Mesendoderm (in vitro differentiated cells): ENCODE data around the gene BCAP31. TPM values are rescaled to one million over a fixed set of nuclear protein-coding genes. Genes with fewer than 3 reads are reported as not detected.
A peak's percentile ranks its signal among the peaks of the same experiment; 100 is the strongest.

Experiments
- DNase-seq: peaks from one replicate; pipeline ENCODE4 v3.0.0; 2013
- H2AK5ac ChIP-seq: 2 replicates; pipeline ENCODE4 v1.6.1; 2013; ENCODE audit warnings: low read length, inconsistent platforms
- H2BK120ac ChIP-seq: 2 replicates; pipeline ENCODE4 v1.6.1; 2013; ENCODE audit warnings: low read depth, mild to moderate bottlenecking, low read length, moderate library complexity, mixed read lengths
- H2BK15ac ChIP-seq: replicated peaks from 2 replicates; pipeline ENCODE4 v1.6.1; 2013; ENCODE audit warnings: low read depth, mild to moderate bottlenecking, moderate library complexity
- H2BK5ac ChIP-seq: 2 replicates; pipeline ENCODE4 v1.6.1; 2013; ENCODE audit warnings: low read length, inconsistent platforms
- H3K18ac ChIP-seq: 2 replicates; pipeline ENCODE4 v1.6.1; 2013; ENCODE audit warnings: mild to moderate bottlenecking, low read length, mixed read lengths
- H3K23ac ChIP-seq: one replicate; pipeline ENCODE4 v1.6.1; 2013; ENCODE audit warnings: low read length
- H3K27ac ChIP-seq: 2 replicates; pipeline ENCODE4 v1.5.1; 2013; ENCODE audit warnings: low read depth, mild to moderate bottlenecking, inconsistent platforms, low read length, moderate library complexity
- H3K27me3 ChIP-seq: 2 replicates; pipeline ENCODE4 v1.6.1; 2013; ENCODE audit warnings: low read length, control low read depth, mild to moderate bottlenecking, inconsistent platforms; ENCODE audit not compliant: insufficient read depth, poor library complexity
- H3K36me3 ChIP-seq: 2 replicates; pipeline ENCODE4 v1.6.1; 2013; ENCODE audit warnings: low read length, inconsistent platforms; ENCODE audit not compliant: control insufficient read depth, insufficient read depth
- H3K4ac ChIP-seq: one replicate; pipeline ENCODE4 v1.6.1; 2013; ENCODE audit warnings: low read depth, mild to moderate bottlenecking, low read length, moderate library complexity
- H3K4me1 ChIP-seq: 2 replicates; pipeline ENCODE4 v1.6.1; 2013; ENCODE audit warnings: low read depth, low read length, inconsistent platforms; ENCODE audit not compliant: control insufficient read depth
- H3K4me2 ChIP-seq: 2 replicates; pipeline ENCODE4 v1.6.1; 2013; ENCODE audit warnings: low read length
- H3K4me3 ChIP-seq: 2 replicates; pipeline ENCODE4 v1.5.1; 2013; ENCODE audit warnings: mild to moderate bottlenecking, low read length
- H3K56ac ChIP-seq: one replicate; pipeline ENCODE4 v1.6.1; 2013; ENCODE audit warnings: low read length
- H3K79me1 ChIP-seq: 2 replicates; pipeline ENCODE4 v1.6.1; 2013; ENCODE audit warnings: low read length, inconsistent platforms
- H3K79me2 ChIP-seq: 2 replicates; pipeline ENCODE4 v1.6.1; 2013; ENCODE audit warnings: mild to moderate bottlenecking, low read length; ENCODE audit not compliant: control insufficient read depth, insufficient read depth
- H3K9ac ChIP-seq: 2 replicates; pipeline ENCODE4 v1.6.1; 2013; ENCODE audit warnings: low read length, inconsistent platforms
- H4K5ac ChIP-seq: one replicate; pipeline ENCODE4 v1.6.1; 2013; ENCODE audit warnings: low read length
- H4K8ac ChIP-seq: one replicate; pipeline ENCODE4 v1.6.1; 2013; ENCODE audit warnings: low read depth, mild to moderate bottlenecking, control low read depth, low read length, moderate library complexity
- whole genome bisulfite sequencing: extraction: QIAGEN DNeasy Blood & Tissue Kit; methylation state at CpG from one replicate; pipeline ENCODE4 v1.1.7; 2013; ENCODE audit warnings: low lambda C conversion rate, missing lambda C conversion rate; ENCODE audit not compliant: insufficient coverage; ENCODE audit errors: extremely low coverage; 5-methylcytosine and 5-hydroxymethylcytosine counted together
- polyA plus RNA-seq, 2 experiments: library from polyadenylated mRNA; stranded (reverse); fragments of 200-250 nt; gene quantifications; one replicate each; pipeline ENCODE4 v1.2.3, GENCODE V29; 2013

Gene BCAP31
- polyA plus RNA-seq (2013, experiment 1 of 2): 107 TPM
- 106 TPM for polyA plus RNA-seq (2013, experiment 2 of 2)

- peak; percentile 92 for DNase-seq
- Histone ChIP-seq H3K79me1 (no peaks in the 10 kb centered on the region), H2AK5ac (no peak within 1 kb of the TSS), H3K27me3 (no peaks in the 10 kb centered on the region), H2BK120ac (no peak within 1 kb of the TSS), H3K9ac (peak within 1 kb of the TSS; percentile 87), H3K4ac (peak within 1 kb of the TSS; percentile 98), H3K36me3 (no peaks in the 10 kb centered on the region), H3K18ac (peak within 1 kb of the TSS; percentile 88), H3K4me3 (peak within 1 kb of the TSS; percentile 72), H3K4me2 (peak within 1 kb of the TSS; percentile 55), H3K79me2 (peaks cover 30% of the 10 kb centered on the region), H3K27ac (peak within 1 kb of the TSS; percentile 98), H3K56ac (peak within 1 kb of the TSS; percentile 89), H2BK5ac (peak within 1 kb of the TSS; percentile 96), H2BK15ac (no peak within 1 kb of the TSS), H3K4me1 (peaks cover 3% of the 10 kb centered on the region), H4K8ac (no peak within 1 kb of the TSS), H4K5ac (no peak within 1 kb of the TSS), H3K23ac (no peak within 1 kb of the TSS)
- WGBS: no CpG with 5 or more reads among the region's 88 CpGs
Observed at GRCh38 chrX:153724252-153725038, at the start of gene BCAP31, which contains the start of gene ABCD1. Gene BCAP31, minus strand, starts transcription at chrX:153724387. Its CDS starts 1,143 bp downstream, at chrX:153723244. Gene ABCD1, plus strand, starts transcription at chrX:153724856. Its CDS starts 411 bp downstream, at chrX:153725267.

DNA sequence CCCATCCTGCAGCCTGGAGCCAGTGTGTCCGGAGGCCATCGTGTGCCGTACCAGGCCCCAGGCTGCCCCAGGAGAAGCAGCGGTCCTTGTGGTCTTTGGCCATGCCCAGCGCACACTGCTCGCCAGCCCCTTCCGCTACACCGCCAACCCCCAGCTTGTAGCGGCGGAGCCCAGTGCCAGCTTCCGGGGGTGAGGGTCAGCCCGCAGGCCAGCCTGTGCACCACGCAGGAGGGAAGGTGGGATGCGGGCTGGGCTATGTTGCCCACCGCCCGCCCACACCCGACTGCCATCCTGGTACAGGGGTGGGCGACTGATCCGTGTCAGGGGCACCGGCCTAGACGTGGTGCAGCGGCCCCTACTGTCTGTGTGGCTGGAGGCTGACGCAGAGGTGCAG lies 49.0 kb upstream of the BCAP31 start:
- Histone ChIP-seq H3K4me3 (no peak overlapping the region), H3K9ac (no peak overlapping the region), H3K79me1 (no peaks in the 10 kb centered on the region), H2BK15ac (no peak overlapping the region), H3K4me2 (no peak overlapping the region), H2BK5ac (no peak overlapping the region), H3K4ac (no peak overlapping the region), H3K23ac (no peak overlapping the region), H3K4me1 (no peaks in the 10 kb centered on the region), H3K27me3 (no peaks in the 10 kb centered on the region), H4K8ac (no peak overlapping the region), H3K36me3 (no peaks in the 10 kb centered on the region), H2BK120ac (no peak overlapping the region), H3K56ac (no peak overlapping the region), H3K27ac (no peak overlapping the region), H3K18ac (no peak overlapping the region), H2AK5ac (no peak overlapping the region), H4K5ac (no peak overlapping the region), H3K79me2 (no peaks in the 10 kb centered on the region)
- DNase-seq: no peak
- WGBS: no CpG with 5 or more reads among the region's 23 CpGs

GRCh38 chrX:153772316-153773217 lies 48.4 kb upstream of the BCAP31 start:
- no peak overlapping the region for H3K18ac ChIP-seq
- H3K27ac ChIP-seq: no peak overlapping the region
- no peak overlapping the region for H4K8ac ChIP-seq
- H3K56ac ChIP-seq: no peak overlapping the region
- H3K9ac ChIP-seq: no peak overlapping the region
- no peak overlapping the region for H2BK15ac ChIP-seq
- H2BK5ac ChIP-seq: no peak overlapping the region
- H2BK120ac ChIP-seq: no peak overlapping the region
- H3K4me3 ChIP-seq: no peak overlapping the region
- no peaks in the 10 kb centered on the region for H3K79me2 ChIP-seq
- no peaks in the 10 kb centered on the region for H3K27me3 ChIP-seq
- DNase-seq: no peak
- no peak overlapping the region for H2AK5ac ChIP-seq
- H3K36me3 ChIP-seq: no peaks in the 10 kb centered on the region
- no peak overlapping the region for H3K23ac ChIP-seq
- H3K79me1 ChIP-seq: no peaks in the 10 kb centered on the region
- H3K4ac ChIP-seq: no peak overlapping the region
- H3K4me1 ChIP-seq: no peaks in the 10 kb centered on the region
- no CpG with 5 or more reads among the region's 21 CpGs for WGBS
- no peak overlapping the region for H3K4me2 ChIP-seq
- H4K5ac ChIP-seq: no peak overlapping the region

GRCh38 chrX:153771415-153772315 lies 47.5 kb upstream of the BCAP31 start:
- Histone ChIP-seq H3K27ac (no peak overlapping the region), H3K27me3 (no peaks in the 10 kb centered on the region), H3K79me1 (no peaks in the 10 kb centered on the region), H3K4me2 (no peak overlapping the region), H2BK15ac (no peak overlapping the region), H3K4me3 (no peak overlapping the region), H4K8ac (no peak overlapping the region), H3K79me2 (no peaks in the 10 kb centered on the region), H3K4ac (no peak overlapping the region), H3K36me3 (no peaks in the 10 kb centered on the region), H2AK5ac (no peak overlapping the region), H2BK120ac (no peak overlapping the region), H3K18ac (no peak overlapping the region), H3K4me1 (no peaks in the 10 kb centered on the region), H2BK5ac (no peak overlapping the region), H3K9ac (no peak overlapping the region), H3K56ac (no peak overlapping the region), H4K5ac (no peak overlapping the region), H3K23ac (no peak overlapping the region)
- no CpG with 5 or more reads among the region's 37 CpGs for WGBS
- no peak for DNase-seq

DNA sequence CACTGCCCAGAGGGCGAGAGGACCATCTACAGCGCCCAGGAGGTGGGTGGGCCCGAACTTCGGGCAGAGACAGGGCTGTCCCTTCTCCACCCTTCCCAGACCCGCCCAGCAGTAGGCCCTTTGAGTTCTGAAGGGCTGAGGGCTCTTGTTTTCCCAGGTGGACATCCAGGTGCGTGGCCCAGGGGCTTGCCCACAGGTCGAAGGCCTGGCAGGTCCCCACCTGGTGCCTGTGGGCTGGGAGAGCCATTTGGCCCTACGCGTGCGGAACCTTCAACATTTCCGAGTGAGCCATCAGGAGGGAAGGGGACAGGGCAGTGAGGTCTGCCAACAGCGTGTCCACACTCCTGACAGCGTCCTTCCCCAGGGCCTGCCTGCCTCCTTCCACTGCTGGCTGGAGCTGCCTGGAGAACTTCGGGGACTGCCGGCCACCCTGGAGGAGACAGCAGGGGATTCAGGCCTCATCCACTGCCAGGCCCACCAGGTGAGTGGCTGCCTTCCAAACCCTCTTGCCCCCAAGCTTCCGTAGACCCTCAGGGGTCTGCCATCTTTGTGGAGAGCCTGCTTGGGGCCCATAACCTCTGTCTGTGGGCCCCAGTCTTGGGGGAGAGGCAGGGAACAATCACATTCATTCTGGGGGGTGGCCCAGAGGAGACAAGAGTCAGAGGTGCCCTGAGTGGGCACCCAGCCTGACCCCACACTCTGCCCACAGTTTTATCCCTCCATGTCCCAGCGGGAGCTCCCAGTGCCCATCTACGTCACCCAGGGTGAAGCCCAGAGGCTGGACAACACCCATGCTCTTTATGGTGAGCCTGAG lies 46.6 kb upstream of the BCAP31 start:
- no CpG with 5 or more reads among the region's 18 CpGs for whole genome bisulfite sequencing
- Histone ChIP-seq H3K56ac (no peak overlapping the region), H3K36me3 (no peaks in the 10 kb centered on the region), H2BK5ac (no peak overlapping the region), H3K9ac (no peak overlapping the region), H3K4me2 (no peak overlapping the region), H3K4ac (no peak overlapping the region), H2BK120ac (no peak overlapping the region), H3K79me2 (no peaks in the 10 kb centered on the region), H3K79me1 (no peaks in the 10 kb centered on the region), H2AK5ac (no peak overlapping the region), H3K27ac (no peak overlapping the region), H4K5ac (no peak overlapping the region), H2BK15ac (no peak overlapping the region), H3K4me1 (no peaks in the 10 kb centered on the region), H4K8ac (no peak overlapping the region), H3K4me3 (no peak overlapping the region), H3K18ac (no peak overlapping the region), H3K23ac (no peak overlapping the region), H3K27me3 (no peaks in the 10 kb centered on the region)
- no peak for DNase-seq
